ENCODE data around the gene NOL6. TPM values are rescaled to one million over a fixed set of nuclear protein-coding genes. Genes with fewer than 3 reads are reported as not detected.
"Not testable (repeated sequence)": the region's sequence is repeated elsewhere in the genome, so short reads cannot be mapped to it uniquely, and the experiment has no call there.

NOL6 gene
- total RNA-seq, 1 donor from 2014 or later: 11.7 TPM

GRCh38 chr9:33472171-33472880 is 1.4 kb downstream of the NOL6 start:
- no peak for DNase-seq (ENCODE audit: low read depth in 2 of 2)

- no peak for DNase-seq (ENCODE audit: low read depth in 2 of 2)
Measured at GRCh38 chr9:33471361-33471760, 2.4 kb downstream of the NOL6 start.

- DNase-seq (ENCODE audit: low read depth in 2 of 2): no peak
Measured at GRCh38 chr9:33469891-33470290, 3.8 kb downstream of the NOL6 start.

- DNase-seq (ENCODE audit: low read depth in 2 of 2): no peak
Measured at GRCh38 chr9:33468797-33469621, 4.7 kb downstream of the NOL6 start.

- no peak for DNase-seq (ENCODE audit: low read depth in 2 of 2)
Measured at GRCh38 chr9:33468215-33468730, 5.5 kb downstream of the NOL6 start.

- DNase-seq (ENCODE audit: low read depth in 2 of 2): no peak
Measured at GRCh38 chr9:33467526-33467925, 6.2 kb downstream of the NOL6 start.

- DNase-seq (ENCODE audit: low read depth in 2 of 2): peak in 1 of 2 donors; percentile 45
Measured at GRCh38 chr9:33466565-33467495, 6.9 kb downstream of the NOL6 start.

- no peak for DNase-seq (ENCODE audit: low read depth in 2 of 2)
Measured at GRCh38 chr9:33465596-33466564, 7.8 kb downstream of the NOL6 start.

- no peak for DNase-seq (ENCODE audit: low read depth in 2 of 2)
Measured at GRCh38 chr9:33465096-33465495, 8.6 kb downstream of the NOL6 start.

GRCh38 chr9:33464045-33464636 is 9.6 kb downstream of the NOL6 start:
- no peak for DNase-seq (ENCODE audit: low read depth in 2 of 2)

GRCh38 chr9:33463151-33463550 is 10.6 kb downstream of the NOL6 start:
- no peak for DNase-seq (ENCODE audit: low read depth in 2 of 2)

GRCh38 chr9:33461492-33461891 is 12.2 kb downstream of the NOL6 start:
- no peak for DNase-seq (ENCODE audit: low read depth in 2 of 2)

- DNase-seq (ENCODE audit: low read depth in 2 of 2): no peak
Measured at GRCh38 chr9:33460854-33461253, 12.9 kb downstream of the NOL6 start.

- DNase-seq (ENCODE audit: low read depth in 2 of 2): no peak
Measured at GRCh38 chr9:33459115-33459514, 14.6 kb downstream of the NOL6 start.

GRCh38 chr9:33458444-33458843 is 15.3 kb downstream of the NOL6 start:
- peak in 1 of 2 donors; percentile 62 for DNase-seq (ENCODE audit: low read depth in 2 of 2)

GRCh38 chr9:33455945-33456344 is 17.8 kb downstream of the NOL6 start:
- DNase-seq (ENCODE audit: low read depth in 2 of 2): no peak

- DNase-seq (ENCODE audit: low read depth in 2 of 2): not testable (repeated sequence)
Measured at GRCh38 chr9:33455456-33455855, 18.3 kb downstream of the NOL6 start.

- not testable (repeated sequence) for DNase-seq (ENCODE audit: low read depth in 2 of 2)
Measured at GRCh38 chr9:33454661-33455026, 19.1 kb downstream of the NOL6 start.

GRCh38 chr9:33453999-33454660 is 19.6 kb downstream of the NOL6 start:
- DNase-seq (ENCODE audit: low read depth in 2 of 2): no peak

Data from dermis microvascular lymphatic vessel endothelial cell (primary cell).